ENCODE data around the gene BDNF. TPM values are rescaled to one million over a fixed set of nuclear protein-coding genes. Genes with fewer than 3 reads are reported as not detected.
"Not testable (repeated sequence)": the region's sequence is repeated elsewhere in the genome, so short reads cannot be mapped to it uniquely, and the experiment has no call there.

BDNF gene
- 1.2 TPM for polyA plus RNA-seq (ENCODE audit: insufficient read length)

DNA sequence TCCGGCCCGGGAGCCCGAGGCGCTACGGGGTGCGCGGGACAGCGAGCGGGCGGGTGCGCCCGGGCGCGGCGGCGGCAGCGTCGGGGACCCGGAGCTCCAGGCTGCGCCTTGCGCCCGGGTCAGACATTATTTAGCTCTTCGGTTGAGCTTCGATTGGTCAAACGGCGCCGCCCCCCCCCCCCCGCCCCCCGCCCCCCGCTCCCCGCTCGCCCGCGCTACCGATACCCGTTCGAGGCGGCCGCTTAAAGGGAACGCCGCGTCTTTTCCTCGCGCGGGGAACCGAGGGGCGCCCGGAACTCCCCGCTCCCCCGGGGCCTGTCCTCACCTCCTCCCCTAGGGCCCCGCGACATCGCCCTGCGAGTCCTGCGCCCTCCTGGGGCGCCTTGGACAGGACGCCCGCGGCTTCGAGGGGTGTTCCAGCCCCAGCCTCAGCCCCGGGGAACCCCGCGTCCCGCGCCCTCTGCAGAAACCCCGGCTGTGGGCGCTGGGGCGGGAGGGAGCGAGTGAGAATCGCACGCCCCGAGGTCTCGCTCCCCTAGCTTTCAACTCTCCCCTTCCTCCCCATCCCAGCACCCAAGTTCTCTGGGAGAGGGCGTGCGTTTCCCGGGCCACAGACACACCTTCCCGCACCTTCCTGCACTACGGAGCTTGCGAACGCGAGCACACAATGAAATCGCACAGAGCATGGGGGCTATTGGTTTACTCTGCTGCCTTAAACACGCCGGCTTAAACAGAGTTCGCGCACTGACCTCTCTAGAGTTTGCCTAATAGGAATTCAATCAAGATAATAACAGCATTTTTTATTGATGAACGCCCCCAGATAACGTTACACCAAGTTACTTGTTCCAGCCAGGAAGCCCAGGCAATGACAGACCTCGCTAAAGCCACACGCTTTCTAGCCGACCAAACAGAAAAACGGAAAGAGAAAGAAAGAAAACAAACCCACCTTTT lies at the start of gene BDNF:
BDNF (minus strand) TSS at position 105 of the 951 bp plus-strand sequence. CDS start 41,891 bp downstream, outside the sequence.
- no peak for DNase-seq (ENCODE audit: low read depth)

DNA sequence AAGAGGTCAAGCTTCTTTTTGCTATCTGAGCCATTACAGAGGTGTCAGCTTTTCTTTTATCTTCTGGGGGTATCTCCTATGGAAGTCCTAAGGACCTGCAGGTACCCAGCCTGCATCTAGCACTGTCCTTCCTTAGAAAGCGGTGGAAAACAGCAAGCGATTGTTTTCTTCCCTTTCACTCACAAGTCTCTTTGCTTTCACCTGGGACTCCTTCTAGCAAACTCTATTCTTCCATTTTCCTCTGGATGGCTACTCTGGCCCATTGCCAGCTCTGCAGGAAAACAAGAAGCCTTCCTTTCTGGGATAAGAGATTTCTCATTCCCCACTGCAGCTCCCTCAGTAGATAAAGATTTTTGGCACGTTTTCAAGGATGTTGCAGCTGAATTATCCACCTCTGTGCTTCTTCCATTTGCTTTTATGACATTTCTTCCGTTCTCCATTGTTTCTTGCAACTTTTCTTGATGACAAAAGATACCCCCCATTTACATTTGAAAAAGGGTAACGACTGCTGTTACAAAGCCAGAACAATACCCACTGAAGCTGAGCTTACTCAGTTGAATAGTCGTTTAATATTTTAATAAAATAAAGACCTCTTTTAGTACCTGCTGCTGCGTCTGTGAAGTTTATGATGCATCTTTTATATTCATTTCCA lies 40.2 kb upstream of the BDNF start:
- DNase-seq (ENCODE audit: low read depth) = no peak

GRCh38 chr11:27735281-27735680 lies 35.0 kb upstream of the BDNF start:
- no peak for DNase-seq (ENCODE audit: low read depth)

DNA sequence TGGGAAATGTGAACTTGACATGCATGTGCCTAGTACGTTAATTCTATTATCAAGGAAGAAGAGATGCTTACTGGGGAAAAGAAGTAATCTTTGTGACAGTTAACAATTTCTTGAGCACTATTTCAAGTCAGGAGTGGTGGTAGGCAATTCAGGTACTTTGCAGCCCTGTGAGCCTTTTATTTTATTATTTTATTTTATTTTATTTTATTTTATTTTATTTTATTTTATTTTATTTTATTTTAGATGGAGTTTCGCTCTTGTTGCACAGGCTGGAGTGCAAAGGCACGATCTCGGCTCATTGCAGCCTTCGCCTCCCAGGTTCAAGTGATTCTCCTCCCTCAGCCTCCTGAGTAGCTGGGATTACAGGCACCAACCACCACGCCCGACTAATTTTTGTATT lies 31.5 kb upstream of the BDNF start:
- DNase-seq (ENCODE audit: low read depth) = not testable (repeated sequence)

- DNase-seq (ENCODE audit: low read depth) = no peak
Measured at GRCh38 chr11:27726981-27727380, 26.7 kb upstream of the BDNF start.

GRCh38 chr11:27723687-27724086 lies 23.4 kb upstream of the BDNF start:
- no peak for DNase-seq (ENCODE audit: low read depth)

DNA sequence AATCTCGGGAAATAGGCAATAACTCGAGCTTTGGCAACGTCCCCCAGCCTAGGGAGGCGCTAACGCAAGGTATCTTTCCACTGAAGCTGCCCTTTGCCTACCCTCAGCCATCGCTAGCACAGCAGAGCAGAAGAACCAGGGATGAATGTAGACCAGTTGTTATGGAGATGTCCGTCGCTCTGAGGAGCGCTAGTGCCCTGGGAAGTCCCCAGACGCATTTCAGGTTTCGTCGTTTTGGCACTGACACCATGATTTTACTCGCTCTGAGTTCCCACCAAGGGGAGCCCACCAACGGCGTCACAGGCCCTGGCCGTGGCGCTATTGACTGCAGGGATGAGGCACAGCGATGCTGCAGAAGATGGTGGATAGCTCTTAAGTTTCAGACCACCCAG lies 22.7 kb upstream of the BDNF start:
- no peak for DNase-seq (ENCODE audit: low read depth)

- DNase-seq (ENCODE audit: low read depth) = no peak
Measured at GRCh38 chr11:27722117-27722952, 22.1 kb upstream of the BDNF start.

DNA sequence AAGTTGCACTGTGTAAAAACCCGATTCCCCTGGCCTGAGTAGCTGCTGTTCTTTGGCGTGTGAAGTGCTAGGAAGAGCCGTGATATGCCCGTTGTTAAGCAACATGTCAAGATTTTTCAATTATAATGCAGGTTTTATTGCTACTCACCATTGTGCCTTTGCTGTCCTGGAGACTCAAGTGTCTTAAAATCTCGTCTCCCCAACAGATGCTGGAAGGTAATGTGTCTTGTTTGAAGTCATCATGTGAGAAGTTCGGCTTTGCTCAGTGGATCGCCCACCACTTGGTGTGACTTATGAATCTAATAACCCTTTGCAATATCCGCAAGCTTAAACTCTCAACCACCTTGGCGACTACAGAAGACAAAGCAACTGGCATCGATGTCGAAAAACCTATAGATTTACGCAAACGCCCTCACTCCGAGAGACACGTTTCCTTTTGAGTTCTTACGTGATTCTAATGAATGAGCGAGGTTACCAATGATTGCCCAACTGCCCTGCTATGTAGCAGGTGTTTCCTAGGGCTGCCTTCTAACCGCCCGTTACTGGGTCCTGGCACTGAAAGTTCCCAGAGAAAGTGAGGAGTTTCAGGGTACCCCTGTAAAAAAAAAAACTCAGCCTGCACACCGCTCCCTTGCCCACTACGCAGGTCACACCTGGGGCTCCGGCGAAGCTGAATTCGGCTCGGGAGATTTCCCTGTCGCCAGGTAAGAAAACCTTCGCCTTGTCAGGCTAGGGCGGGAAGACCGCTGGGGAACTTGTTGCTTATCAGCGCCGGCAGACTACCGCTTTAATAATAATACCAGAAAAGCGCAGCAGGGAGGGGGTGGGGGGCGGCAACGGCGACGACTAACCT lies 21.2 kb upstream of the BDNF start:
- DNase-seq (ENCODE audit: low read depth) = no peak

- no peak for DNase-seq (ENCODE audit: low read depth)
Measured at GRCh38 chr11:27720277-27720830, 20.1 kb upstream of the BDNF start.

GRCh38 chr11:27719546-27719925 lies 19.3 kb upstream of the BDNF start:
- no peak for DNase-seq (ENCODE audit: low read depth)

GRCh38 chr11:27718863-27719545 lies 18.7 kb upstream of the BDNF start:
- DNase-seq (ENCODE audit: low read depth) = no peak

- DNase-seq (ENCODE audit: low read depth) = no peak
Measured at GRCh38 chr11:27718346-27718862, 18.1 kb upstream of the BDNF start.

DNA sequence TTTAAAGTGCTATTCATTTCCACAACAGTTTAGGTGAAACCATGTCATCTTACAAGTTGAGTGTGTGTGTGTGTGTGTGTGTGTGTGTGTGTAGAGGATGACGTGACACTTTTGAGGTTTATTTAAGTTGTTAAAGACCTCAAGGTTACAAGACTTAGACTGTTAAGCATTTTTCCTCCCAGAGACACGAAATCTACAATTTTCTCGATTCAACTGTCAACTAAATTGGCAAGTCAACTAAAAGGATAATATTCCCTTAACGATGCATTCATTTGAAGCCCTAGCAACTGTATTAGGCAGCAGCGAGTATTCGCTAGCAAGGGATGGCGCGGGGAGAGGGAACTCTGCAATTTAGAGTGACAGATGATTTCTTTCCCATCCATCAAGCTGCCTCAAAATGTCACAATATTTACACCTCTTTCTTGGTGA lies 17.6 kb upstream of the BDNF start:
- no peak for DNase-seq (ENCODE audit: low read depth)

DNA sequence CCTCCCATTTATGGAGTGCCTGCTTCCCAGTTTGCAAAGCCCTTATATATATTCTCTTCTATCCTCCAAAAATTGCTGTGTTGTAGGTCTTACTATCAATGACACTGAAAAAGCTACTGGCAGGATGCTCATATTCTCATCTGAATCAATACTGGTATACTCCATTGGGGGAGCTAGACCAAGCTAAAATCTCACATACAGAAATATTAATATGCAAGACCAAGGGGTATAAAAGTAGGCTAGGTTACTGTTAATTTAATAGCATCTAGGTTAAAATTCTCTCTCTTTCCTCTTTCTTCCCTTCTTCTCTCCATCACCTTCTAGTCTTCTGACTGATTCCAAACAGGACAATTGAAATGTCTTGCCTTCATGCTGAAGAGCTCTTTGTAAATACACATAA lies 17.1 kb upstream of the BDNF start:
- no peak for DNase-seq (ENCODE audit: low read depth)

DNA sequence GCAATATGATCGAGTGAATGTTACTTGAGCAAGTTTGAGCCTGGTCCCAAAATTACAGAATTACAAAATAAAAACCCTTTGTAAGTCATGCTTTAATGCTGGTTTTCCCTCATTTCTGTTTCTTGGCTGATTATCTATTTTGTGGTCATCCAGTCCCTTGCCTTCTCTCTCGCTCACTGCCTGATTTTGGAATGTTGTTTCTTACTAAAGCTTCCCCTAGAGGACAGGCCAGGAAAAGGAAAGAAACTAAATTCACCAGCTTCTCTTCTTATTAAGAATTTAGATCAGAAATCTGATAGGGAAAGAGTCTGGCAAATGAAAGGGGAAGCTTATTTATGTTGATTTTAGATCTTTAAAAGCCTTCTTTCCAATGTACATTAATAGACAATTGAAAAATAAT lies 16.6 kb upstream of the BDNF start:
- DNase-seq (ENCODE audit: low read depth) = no peak

DNA sequence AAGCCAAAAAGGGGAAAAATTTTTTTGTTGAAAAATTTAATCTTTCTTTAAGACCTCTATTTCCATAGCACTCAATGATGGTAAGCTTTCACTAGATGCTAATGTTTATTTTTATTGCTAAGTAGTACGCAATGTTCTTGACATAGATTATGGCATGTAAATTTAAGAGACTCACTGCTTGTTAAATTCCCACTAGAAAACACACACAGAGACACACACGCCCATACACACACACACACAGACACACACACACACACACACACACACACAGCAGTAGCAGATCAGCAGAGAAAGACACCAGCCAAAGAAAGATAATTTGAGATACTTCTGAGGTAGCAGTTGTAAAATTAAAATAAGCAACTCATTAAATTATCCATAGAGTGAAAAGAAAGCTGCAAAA lies 16.0 kb upstream of the BDNF start:
- DNase-seq (ENCODE audit: low read depth) = no peak

GRCh38 chr11:27711725-27712124 lies 11.5 kb upstream of the BDNF start:
- no peak for DNase-seq (ENCODE audit: low read depth)

DNA sequence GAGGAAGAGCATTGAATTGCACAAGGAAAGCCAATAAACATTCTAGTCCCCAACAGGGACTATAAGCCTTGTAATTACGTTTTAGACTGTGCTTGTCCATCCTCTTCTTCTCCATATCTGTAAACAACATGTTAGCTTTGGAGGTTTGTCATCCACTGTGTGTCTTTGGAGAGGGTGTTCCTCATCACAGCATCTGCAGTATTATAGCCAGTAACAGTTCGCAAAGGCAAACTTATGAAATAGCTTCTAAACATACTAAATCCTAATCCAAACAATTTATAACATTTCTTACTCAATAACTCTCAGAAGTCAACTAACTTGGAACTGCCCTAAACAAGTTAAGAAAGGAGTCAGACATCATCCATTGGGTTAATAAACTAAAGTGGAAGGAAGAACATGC lies 10.3 kb upstream of the BDNF start:
- no peak for DNase-seq (ENCODE audit: low read depth)

DNA sequence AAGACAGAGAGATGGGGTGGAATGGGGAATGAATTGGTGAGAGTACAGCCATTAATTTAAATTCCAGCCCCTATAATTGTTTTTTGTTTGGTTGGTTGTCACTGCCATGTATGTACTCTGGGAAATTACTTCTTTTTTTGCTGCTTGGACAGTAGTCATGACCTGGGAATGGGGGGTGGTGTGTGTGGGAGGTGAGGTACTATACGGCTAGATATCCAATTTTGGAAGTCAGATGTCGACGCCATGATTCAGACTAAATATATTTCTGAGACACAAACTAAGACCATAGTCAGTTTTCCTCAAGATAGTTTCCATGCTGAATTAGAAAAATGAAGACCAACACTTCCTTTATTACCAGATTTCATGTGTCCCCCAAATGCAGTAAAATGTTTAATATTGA lies 7.4 kb upstream of the BDNF start:
- no peak for DNase-seq (ENCODE audit: low read depth)

All from forelimb muscle (tissue), 1 donor.